22Rv1 (cell line): ENCODE results near the gene CBLB.

Source experiments
- ZFX ChIP-seq: fragments of 450-650 bp; IDR thresholded peaks from 2 replicates; pipeline ENCODE4 v1.6.1; 2017; ENCODE audit warnings: antibody characterized with exemption, borderline replicate concordance
- TF ChIP-seq, protein P1 (sequence below): fragments of 450-650 bp; IDR thresholded peaks from 2 replicates; pipeline ENCODE4 v1.5.1; 2017; ENCODE audit warnings: mild to moderate bottlenecking

DNA sequence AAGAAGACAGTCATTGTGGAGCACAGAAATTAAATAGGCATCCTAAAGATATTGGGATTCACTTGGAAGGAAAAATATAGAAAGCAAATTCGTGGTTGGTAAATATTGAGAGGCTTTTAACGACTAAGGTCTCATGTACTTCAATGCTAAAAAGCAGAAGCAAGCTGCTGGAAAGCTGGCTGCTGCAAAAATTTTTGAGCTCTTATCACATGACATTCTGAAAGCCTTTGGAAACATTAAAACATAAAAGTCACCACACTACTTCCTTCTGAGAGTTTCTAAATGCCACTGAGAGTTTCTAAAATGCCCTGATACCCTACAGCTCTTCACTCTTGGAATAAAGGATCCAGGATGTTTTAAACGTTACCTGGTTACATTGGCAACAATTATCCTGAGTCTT, 39.0 kb upstream of the CBLB start:
- TF ChIP-seq, protein P1, sequence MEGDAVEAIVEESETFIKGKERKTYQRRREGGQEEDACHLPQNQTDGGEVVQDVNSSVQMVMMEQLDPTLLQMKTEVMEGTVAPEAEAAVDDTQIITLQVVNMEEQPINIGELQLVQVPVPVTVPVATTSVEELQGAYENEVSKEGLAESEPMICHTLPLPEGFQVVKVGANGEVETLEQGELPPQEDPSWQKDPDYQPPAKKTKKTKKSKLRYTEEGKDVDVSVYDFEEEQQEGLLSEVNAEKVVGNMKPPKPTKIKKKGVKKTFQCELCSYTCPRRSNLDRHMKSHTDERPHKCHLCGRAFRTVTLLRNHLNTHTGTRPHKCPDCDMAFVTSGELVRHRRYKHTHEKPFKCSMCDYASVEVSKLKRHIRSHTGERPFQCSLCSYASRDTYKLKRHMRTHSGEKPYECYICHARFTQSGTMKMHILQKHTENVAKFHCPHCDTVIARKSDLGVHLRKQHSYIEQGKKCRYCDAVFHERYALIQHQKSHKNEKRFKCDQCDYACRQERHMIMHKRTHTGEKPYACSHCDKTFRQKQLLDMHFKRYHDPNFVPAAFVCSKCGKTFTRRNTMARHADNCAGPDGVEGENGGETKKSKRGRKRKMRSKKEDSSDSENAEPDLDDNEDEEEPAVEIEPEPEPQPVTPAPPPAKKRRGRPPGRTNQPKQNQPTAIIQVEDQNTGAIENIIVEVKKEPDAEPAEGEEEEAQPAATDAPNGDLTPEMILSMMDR = no peak
- no peak for TF ChIP-seq ZFX
